OCI-LY7 (cell line): ENCODE results near the gene POU2AF1. TPM values are rescaled to one million over a fixed set of nuclear protein-coding genes. Genes with fewer than 3 reads are reported as not detected.

Experiments used
- BruUV-seq: library from RNA; stranded (reverse); fragments of 400-500 nt; replicated peaks from 2 replicates; lab custom pipeline; 2021; lab: Mats Ljungman, UMichigan
- CTCF ChIA-PET: fragments of 300-600 bp; sonication (Branson Sonifier 250); formaldehyde crosslinking; loops from one replicate; lab custom pipeline; 2022; ENCODE audit warnings: antibody characterized with exemption; ENCODE audit not compliant: unreplicated experiment; lab: Charles Lee
- POLR2A ChIA-PET: fragments of 300-600 bp; sonication (Branson Sonifier 250); formaldehyde crosslinking; loops from one replicate; lab custom pipeline; 2022; ENCODE audit warnings: antibody characterized with exemption; lab: Charles Lee
- DNase-seq: peaks from one replicate; pipeline ENCODE4 v3.0.0-alpha.2; 2015; ENCODE audit warnings: low spot score
- H2AFZ ChIP-seq: fragments of 200-600 bp; sonication (generic), shearing (Covaris generic); 2 replicates; pipeline ENCODE4 v1.6.1; 2014; ENCODE audit warnings: mild to moderate bottlenecking, antibody characterized with exemption, low read length, moderate library complexity
- H3K27ac ChIP-seq: fragments of 200-600 bp; sonication (generic); 2 replicates; pipeline ENCODE4 v1.5.1; 2014; ENCODE audit warnings: mixed run types, low read depth, mild to moderate bottlenecking, moderate library complexity, low read length, inconsistent platforms; ENCODE audit not compliant: poor library complexity, severe bottlenecking
- H3K36me3 ChIP-seq: fragments of 200-600 bp; sonication (generic); 2 replicates; pipeline ENCODE4 v1.6.1; 2014; ENCODE audit warnings: mild to moderate bottlenecking, antibody characterized with exemption, low read length, moderate library complexity, mixed read lengths; ENCODE audit not compliant: insufficient read depth
- H3K4me1 ChIP-seq: fragments of 200-600 bp; sonication (generic); 2 replicates; pipeline ENCODE4 v1.5.1; 2014; ENCODE audit warnings: mild to moderate bottlenecking, low read length; ENCODE audit not compliant: insufficient read depth, poor library complexity, severe bottlenecking
- H3K4me2 ChIP-seq: fragments of 200-600 bp; sonication (generic); 2 replicates; pipeline ENCODE4 v1.6.1; 2014; ENCODE audit warnings: mild to moderate bottlenecking, low read length
- H3K4me3 ChIP-seq: fragments of 200-600 bp; sonication (generic); 2 replicates; pipeline ENCODE4 v1.5.1; 2014; ENCODE audit warnings: mild to moderate bottlenecking, low read depth, low read length; ENCODE audit not compliant: poor library complexity, severe bottlenecking
- H3K79me2 ChIP-seq: fragments of 200-600 bp; sonication (generic); 2 replicates; pipeline ENCODE4 v1.6.1; 2016; ENCODE audit warnings: low read depth, mild to moderate bottlenecking, low read length, moderate library complexity, mixed read lengths; ENCODE audit not compliant: insufficient read depth
- H3K9me2 ChIP-seq: fragments of 200-600 bp; sonication (generic); 2 replicates; pipeline ENCODE4 v1.6.1; 2016; ENCODE audit warnings: mild to moderate bottlenecking, low read length, mixed read lengths; ENCODE audit not compliant: insufficient read depth
- H3K9me3 ChIP-seq: fragments of 200-600 bp; sonication (generic); 2 replicates; pipeline ENCODE4 v1.6.1; 2014; ENCODE audit warnings: mild to moderate bottlenecking, mixed run types, low read length, mixed read lengths
- H4K20me1 ChIP-seq: fragments of 200-600 bp; sonication (generic); 2 replicates; pipeline ENCODE4 v1.6.1; 2014; ENCODE audit warnings: mild to moderate bottlenecking, antibody characterized with exemption, low read length, moderate library complexity, mixed read lengths; ENCODE audit not compliant: insufficient read depth
- CTCF ChIP-seq: fragments of 200-600 bp; sonication (generic); conservative IDR thresholded peaks from 2 replicates; pipeline ENCODE4 v1.5.1; 2014; ENCODE audit warnings: mild to moderate bottlenecking, antibody characterized with exemption, low read length, moderate library complexity, mixed read lengths
- EZH2phosphoT487 ChIP-seq: fragments of 200-600 bp; sonication (generic); IDR thresholded peaks from 2 replicates; pipeline ENCODE4 v1.6.1; 2018; ENCODE audit warnings: low read depth, borderline replicate concordance, mild to moderate bottlenecking, mixed run types, antibody characterized with exemption, low read length, moderate library complexity, mixed read lengths
- intact Hi-C: fragments of 100-400 bp; cut with micrococcal nuclease; formaldehyde crosslinking; loops from one replicate; pipeline ENCODE4 v1.10.0; 2022; ENCODE audit not compliant: unreplicated experiment
- total RNA-seq, 2 experiments: library from RNA; depleted of rRNA in 1 of 2; stranded (reverse); fragments of >200 nt in 1 of 2; shearing (Covaris generic) in 1 of 2; gene quantifications; 2 replicates each; pipeline ENCODE4 v1.2.3, GENCODE V29; 2014 to 2022

The POU2AF1 gene
- total RNA-seq, 2 experiments from 2014 or later = 86.1 to 285 TPM

- Histone ChIP-seq H3K36me3 (no peaks in the 10 kb centered on the region), H3K4me3 (no peak overlapping the region), H3K27ac (no peak overlapping the region), H3K4me1 (peaks cover 97% of the 10 kb centered on the region), H3K79me2 (no peaks in the 10 kb centered on the region), H3K9me3 (no peaks in the 10 kb centered on the region), H2AFZ (peak overlapping the region; percentile 1; the same call in 1 of the 2 replicates), H3K4me2 (no peak overlapping the region; the same call in 1 of the 2 replicates), H3K9me2 (no peaks in the 10 kb centered on the region), H4K20me1 (no peaks in the 10 kb centered on the region; the same call in 1 of the 2 replicates)
- no peak for DNase-seq
- TF ChIP-seq EZH2phosphoT487 (no peak), CTCF (no peak)
- ChIA-PET CTCF (no interaction called here), POLR2A (interaction anchor here (0.7 to 17.9 kb wide), 7 partner anchors 10 to 235 kb away, joined by 3 to 577 read pairs (median 4); partner anchors contain the start of gene POU2AF1)
- intact Hi-C loops = no loop called here
- no TSS peak for BruUV-seq
Measured at GRCh38 chr11:111412293-111412692, 33.2 kb upstream of the POU2AF1 start.

GRCh38 chr11:111411456-111411855 lies 32.4 kb upstream of the POU2AF1 start:
- TF ChIP-seq EZH2phosphoT487 = no peak
- TF ChIP-seq CTCF = no peak

GRCh38 chr11:111410951-111411350 lies 31.9 kb upstream of the POU2AF1 start:
- H3K27ac ChIP-seq = peak overlapping the region; percentile 83
- H3K9me3 ChIP-seq = no peaks in the 10 kb centered on the region
- ChIA-PET POLR2A (interaction anchor here (1.0 to 17.9 kb wide), 6 partner anchors 7 to 43 kb away, joined by 3 to 577 read pairs (median 28); partner anchors contain the start of gene POU2AF1), CTCF (no interaction called here)
- peaks cover 94% of the 10 kb centered on the region for H3K4me1 ChIP-seq
- no peaks in the 10 kb centered on the region for H3K36me3 ChIP-seq
- no TSS peak for BruUV-seq
- no peaks in the 10 kb centered on the region for H3K9me2 ChIP-seq
- no peak overlapping the region for H3K4me3 ChIP-seq
- no peaks in the 10 kb centered on the region; the same call in 1 of the 2 replicates for H4K20me1 ChIP-seq
- no peak for DNase-seq
- H3K4me2 ChIP-seq = peak overlapping the region; percentile 70
- H3K79me2 ChIP-seq = no peaks in the 10 kb centered on the region
- TF ChIP-seq EZH2phosphoT487 = no peak
- no peak for TF ChIP-seq CTCF
- peak overlapping the region; percentile 48; the same call in 1 of the 2 replicates for H2AFZ ChIP-seq
- intact Hi-C loops = no loop called here

More at GRCh38 chr11:111411456-111411855, 32.4 kb upstream of the POU2AF1 start:
- no peaks in the 10 kb centered on the region for H3K79me2 ChIP-seq
- H3K36me3 ChIP-seq = no peaks in the 10 kb centered on the region
- intact Hi-C loops = no loop called here
- ChIA-PET CTCF (no interaction called here), POLR2A (interaction anchor here (1.0 to 17.9 kb wide), 6 partner anchors 9 to 43 kb away, joined by 3 to 577 read pairs (median 22); partner anchors contain the start of gene POU2AF1)
- no peaks in the 10 kb centered on the region for H3K9me3 ChIP-seq
- H4K20me1 ChIP-seq = no peaks in the 10 kb centered on the region; the same call in 1 of the 2 replicates
- H3K27ac ChIP-seq = no peak overlapping the region
- H3K4me3 ChIP-seq = no peak overlapping the region
- H2AFZ ChIP-seq = no peak overlapping the region; the same call in 1 of the 2 replicates
- DNase-seq = no peak
- no TSS peak for BruUV-seq
- peaks cover 94% of the 10 kb centered on the region for H3K4me1 ChIP-seq
- H3K9me2 ChIP-seq = no peaks in the 10 kb centered on the region
- H3K4me2 ChIP-seq = peak overlapping the region; percentile 70; the same call in 1 of the 2 replicates
